IMR-90 (cell line): ENCODE results near the gene OOSP3. TPM values are rescaled to one million over a fixed set of nuclear protein-coding genes. Genes with fewer than 3 reads are reported as not detected.

Experiments used
- ATAC-seq: fragments of 200-7000 bp; cut with Tn5 transposase; 2 replicates; pipeline ENCODE4 v1.9.1; 2020; ENCODE audit warnings: low read depth, mild to moderate bottlenecking, moderate library complexity
- BruUV-seq: library from RNA; stranded (reverse); fragments of 400-500 nt; replicated peaks from 2 replicates; lab custom pipeline; 2021; lab: Mats Ljungman, UMichigan
- CTCF ChIA-PET: fragments of 300-600 bp; formaldehyde crosslinking; extraction: SDS; loops from one replicate; lab custom pipeline; 2021; ENCODE audit warnings: antibody characterized with exemption; lab: Yijun Ruan, JAX
- POLR2A ChIA-PET: fragments of 300-600 bp; sonication (Branson Sonifier 250); formaldehyde crosslinking; loops from one replicate; lab custom pipeline; 2022; ENCODE audit warnings: antibody characterized with exemption; ENCODE audit not compliant: unreplicated experiment; lab: Charles Lee
- DNase-seq: peaks from one replicate; pipeline ENCODE4 v3.0.0; 2013
- H2AFZ ChIP-seq: replicated peaks from 2 replicates; pipeline ENCODE3; 2013; ENCODE audit warnings: low read length, mild to moderate bottlenecking; ENCODE audit not compliant: poor library complexity
- H2AK5ac ChIP-seq: 2 replicates; pipeline ENCODE4 v1.6.1; 2013; ENCODE audit warnings: low read depth, low read length, inconsistent platforms
- H2AK9ac ChIP-seq: replicated peaks from 2 replicates; pipeline ENCODE3; 2013; ENCODE audit warnings: mild to moderate bottlenecking, low read depth, low read length, moderate library complexity; ENCODE audit not compliant: poor library complexity
- H2BK120ac ChIP-seq: 2 replicates; pipeline ENCODE4 v1.6.1; 2013; ENCODE audit warnings: low read depth, low read length, inconsistent platforms
- H2BK15ac ChIP-seq: 3 replicates; pipeline ENCODE4 v1.6.1; 2013; ENCODE audit warnings: low read depth, low read length, inconsistent platforms
- H2BK20ac ChIP-seq: 2 replicates; pipeline ENCODE4 v1.6.1; 2013; ENCODE audit warnings: low read depth, mild to moderate bottlenecking, inconsistent platforms, low read length, moderate library complexity
- H2BK5ac ChIP-seq: 2 replicates; pipeline ENCODE4 v1.6.1; 2013; ENCODE audit warnings: mild to moderate bottlenecking, low read depth, low read length, inconsistent platforms; ENCODE audit not compliant: poor library complexity, severe bottlenecking
- H3K14ac ChIP-seq: replicated peaks from 2 replicates; pipeline ENCODE4 v1.6.1; 2013; ENCODE audit warnings: low read depth, low read length, inconsistent platforms
- H3K18ac ChIP-seq: 2 replicates; pipeline ENCODE4 v1.6.1; 2013; ENCODE audit warnings: low read depth, low read length, control low read depth
- H3K23ac ChIP-seq: 2 replicates; pipeline ENCODE4 v1.6.1; 2013; ENCODE audit warnings: low read depth, low read length, inconsistent platforms
- H3K27ac ChIP-seq: 2 replicates; pipeline ENCODE4 v1.5.1; 2013; ENCODE audit warnings: mild to moderate bottlenecking, control low read depth, low read length; ENCODE audit not compliant: insufficient read depth
- H3K27me3 ChIP-seq: 2 replicates; pipeline ENCODE4 v1.6.1; 2013; ENCODE audit warnings: low read length; ENCODE audit not compliant: control insufficient read depth, insufficient read depth
- H3K36me3 ChIP-seq: 2 replicates; pipeline ENCODE4 v1.6.1; 2013; ENCODE audit warnings: low read length, mixed read lengths; ENCODE audit not compliant: control insufficient read depth, insufficient read depth
- H3K4ac ChIP-seq: 2 replicates; pipeline ENCODE4 v1.6.1; 2013; ENCODE audit warnings: low read depth, low read length, inconsistent platforms
- H3K4me1 ChIP-seq: 2 replicates; pipeline ENCODE4 v1.6.1; 2013; ENCODE audit warnings: low read length, mixed read lengths; ENCODE audit not compliant: control insufficient read depth, insufficient read depth
- H3K4me2 ChIP-seq: 2 replicates; pipeline ENCODE4 v1.6.1; 2013; ENCODE audit warnings: low read depth, mild to moderate bottlenecking, control low read depth, low read length, moderate library complexity
- H3K4me3 ChIP-seq: 2 replicates; pipeline ENCODE4 v1.5.1; 2013; ENCODE audit warnings: low read depth, mild to moderate bottlenecking, control low read depth, low read length, moderate library complexity; ENCODE audit not compliant: insufficient read depth
- H3K56ac ChIP-seq: 2 replicates; pipeline ENCODE4 v1.6.1; 2013; ENCODE audit warnings: low read length, inconsistent platforms; ENCODE audit not compliant: insufficient read depth; ENCODE audit errors: extremely low read depth
- H3K79me1 ChIP-seq, 2 experiments: 2 replicates each; pipeline ENCODE4 v1.6.1; 2013; ENCODE audit warnings: low read length in 2 of 2, inconsistent platforms in 1 of 2, low read depth in 1 of 2
- H3K9ac ChIP-seq: 2 replicates; pipeline ENCODE4 v1.6.1; 2013; ENCODE audit warnings: low read depth, low read length, control low read depth
- H3K9me1 ChIP-seq: 2 replicates; pipeline ENCODE4 v1.6.1; 2013; ENCODE audit warnings: low read length, inconsistent platforms; ENCODE audit not compliant: insufficient read depth
- H3K9me3 ChIP-seq: 2 replicates; pipeline ENCODE4 v1.6.1; 2013; ENCODE audit warnings: low read length; ENCODE audit not compliant: control insufficient read depth, insufficient read depth
- H4K20me1 ChIP-seq: 2 replicates; pipeline ENCODE4 v1.6.1; 2013; ENCODE audit warnings: low read length, inconsistent platforms; ENCODE audit not compliant: insufficient read depth
- H4K5ac ChIP-seq: 2 replicates; pipeline ENCODE4 v1.6.1; 2013; ENCODE audit warnings: mild to moderate bottlenecking, low read depth, low read length, control low read depth
- H4K8ac ChIP-seq, 2 experiments: 2 replicates each; pipeline ENCODE4 v1.6.1; 2013; ENCODE audit warnings: low read depth in 2 of 2, low read length in 2 of 2, control low read depth in 1 of 2, inconsistent platforms in 1 of 2
- H4K91ac ChIP-seq: 2 replicates; pipeline ENCODE4 v1.6.1; 2013; ENCODE audit warnings: low read depth, low read length, inconsistent platforms; ENCODE audit not compliant: insufficient read depth
- CEBPB ChIP-seq: IDR thresholded peaks from 2 replicates; pipeline ENCODE4 v1.6.1; 2012; ENCODE audit warnings: low read depth, low read length, improper control_type of control experiment
- MAFK ChIP-seq: IDR thresholded peaks from 2 replicates; pipeline ENCODE4 v1.6.1; 2012; ENCODE audit warnings: low read depth, low read length, improper control_type of control experiment
- POLR2A ChIP-seq: IDR thresholded peaks from 2 replicates; pipeline ENCODE4 v1.6.1; 2012; ENCODE audit warnings: mild to moderate bottlenecking, low read depth, low read length
- USF2 ChIP-seq: fragments of 150-350 bp; IDR thresholded peaks from 2 replicates; pipeline ENCODE4 v1.6.1; 2017; ENCODE audit warnings: mild to moderate bottlenecking, antibody characterized with exemption, low read length, low read depth
- WGBS, 2 experiments: methylation state at CpG; one replicate each; pipeline versions ENCODE4 v1.1.5 to v1.1.7; 2013; ENCODE audit warnings: missing lambda C conversion rate in 2 of 2; ENCODE audit not compliant: insufficient read length in 1 of 2; ENCODE audit errors: extremely low coverage in 2 of 2; 5-methylcytosine and 5-hydroxymethylcytosine counted together
- dilution Hi-C: fragments of 300-500 bp; cut with HindIII; formaldehyde crosslinking; loops from one replicate; pipeline ENCODE4 v1.14.3; 2018; ENCODE audit warnings: low sequenced_read_pairs; ENCODE audit not compliant: unreplicated experiment
- in situ Hi-C: fragments of 300-500 bp; cut with MboI; formaldehyde crosslinking; loops from 3 replicates; pipeline ENCODE4 v1.14.3; 2019; ENCODE audit warnings: low sequenced_read_pairs, inconsistent platforms, mixed read lengths
- intact Hi-C: fragments of 100-400 bp; cut with micrococcal nuclease; formaldehyde crosslinking; loops from 2 replicates; pipeline ENCODE4 v1.10.0; 2022
- polyA plus RNA-seq, 3 experiments: library from polyadenylated mRNA; depleted of rRNA; stranded (reverse); fragments of >200 nt; gene quantifications; 2 replicates each; pipeline ENCODE4 v1.2.3, GENCODE V29; 2012; ENCODE audit warnings: low replicate concordance in 1 of 3
- total RNA-seq: library from RNA; depleted of rRNA; stranded (reverse); fragments of >200 nt; gene quantifications from 2 replicates; pipeline ENCODE4 v1.2.3, GENCODE V29; 2012

The OOSP3 gene
- total and polyA plus RNA-seq, 2 of the 4 experiments (the other 2 are of a cell fraction): not detected

DNA sequence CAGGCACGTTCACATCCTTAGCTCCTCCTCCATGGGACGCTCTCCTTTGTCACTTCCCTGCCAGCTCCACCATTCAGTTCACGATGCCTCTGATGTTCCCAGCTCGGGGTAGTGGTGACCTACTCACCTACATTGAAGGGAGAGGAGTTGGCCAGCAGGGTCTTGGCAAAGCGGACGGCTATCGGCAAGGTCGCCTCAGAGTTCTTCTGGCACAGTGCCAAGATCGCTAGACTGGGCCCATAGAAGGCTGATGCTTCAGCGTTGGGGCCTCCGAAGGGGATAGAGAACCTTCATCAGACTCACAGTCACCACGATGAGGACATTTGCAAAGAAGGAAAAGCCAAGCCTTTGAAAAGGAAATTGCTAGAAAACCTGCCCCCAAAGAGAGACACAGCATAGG lies 36.3 kb upstream of the OOSP3 start:
- no peaks in the 10 kb centered on the region for H3K4me1 ChIP-seq

More for the DNA sequence above, 36.3 kb upstream of the OOSP3 start:
- no peaks in the 10 kb centered on the region for H3K79me1 ChIP-seq
- CTCF ChIA-PET: no interaction called here
- no peak overlapping the region for H3K4me2 ChIP-seq
- intact Hi-C loops (no loop called here), dilution Hi-C loops (no loop called here), in situ Hi-C loops (loop anchor here (25.0 kb wide), 1 partner anchor 345 kb away; the partner anchor contains the start of gene MS4A6A)
- H2AFZ ChIP-seq: no peak overlapping the region
- 47% methylated on average over 3 of the region's 12 CpGs; no CpG with 5 or more reads in 1 of the 2 experiments for WGBS, 2 experiments
- H2AK9ac ChIP-seq: no peak overlapping the region
- TF ChIP-seq POLR2A (no peak), USF2 (no peak), MAFK (no peak), CEBPB (no peak)
- POLR2A ChIA-PET: no interaction called here
- H3K18ac ChIP-seq: no peak overlapping the region
- no peak overlapping the region for H2BK5ac ChIP-seq
- DNase-seq: no peak
- no peak overlapping the region for H3K4me3 ChIP-seq
- BruUV-seq: no TSS peak
- no peaks in the 10 kb centered on the region for H4K20me1 ChIP-seq
- no peaks in the 10 kb centered on the region; the same call in 1 of the 2 replicates for H3K27me3 ChIP-seq
- H2AK5ac ChIP-seq: no peak overlapping the region
- H3K4ac ChIP-seq: no peak overlapping the region
- H3K9me3 ChIP-seq: no peaks in the 10 kb centered on the region
- H4K5ac ChIP-seq: no peak overlapping the region
- no peak overlapping the region for H4K91ac ChIP-seq
- no peak overlapping the region for H2BK120ac ChIP-seq
- H4K8ac ChIP-seq: no peak overlapping the region
- H3K56ac ChIP-seq: no peak overlapping the region
- H3K36me3 ChIP-seq: no peaks in the 10 kb centered on the region
- H3K23ac ChIP-seq: no peak overlapping the region
- no peak overlapping the region for H2BK15ac ChIP-seq
- H3K9ac ChIP-seq: no peak overlapping the region
- ATAC-seq: no peak
- no peak overlapping the region for H2BK20ac ChIP-seq
- no peak overlapping the region for H3K27ac ChIP-seq
- no peaks in the 10 kb centered on the region for H3K9me1 ChIP-seq
- no peak overlapping the region for H3K14ac ChIP-seq
